ENCODE data around the gene SF3B5.

DNA sequence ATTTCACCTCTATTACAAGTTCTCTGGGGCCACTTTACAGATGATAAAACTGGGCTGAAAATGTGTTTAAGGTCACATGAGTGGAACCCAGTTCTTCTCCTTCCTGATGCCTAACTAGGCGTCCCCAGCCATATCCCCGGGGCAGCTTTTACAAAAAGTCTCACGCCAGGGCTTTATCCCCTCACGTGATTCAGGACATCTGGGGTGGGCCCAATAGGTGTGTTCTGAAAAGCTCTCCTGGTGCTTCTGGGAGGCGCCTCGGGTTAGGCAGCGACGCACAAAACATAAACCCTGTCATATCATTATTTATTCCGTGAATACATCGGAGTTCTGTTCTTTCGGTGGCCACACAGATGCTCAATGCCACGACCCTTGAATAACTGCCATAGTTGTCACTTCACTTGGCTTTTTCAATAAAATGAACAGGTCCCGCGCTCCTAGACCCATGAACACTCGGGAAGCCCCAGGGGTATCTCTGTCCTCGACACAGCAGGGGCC lies 32.1 kb downstream of the SF3B5 start:
- TF ChIP-seq POLR2A (IDR thresholded peaks at IDR 0.05; ENCODE audit: low read length) (no peak), GATA1 (IDR thresholded peaks at IDR 0.05; ENCODE audit: low read depth, low read length) (no peak)
